HEK293 (cell line): ENCODE measurements around the gene RASD1.

Experiments
- CTCF ChIA-PET: fragments of 350-600 bp; formaldehyde crosslinking; extraction: SDS; loops from one replicate; lab custom pipeline; 2021; ENCODE audit warnings: antibody characterized with exemption; lab: Yijun Ruan, JAX
- POLR2A ChIA-PET: fragments of 300-600 bp; formaldehyde crosslinking; extraction: SDS; loops from one replicate; lab custom pipeline; 2020; ENCODE audit warnings: antibody characterized with exemption, inconsistent platforms; lab: Yijun Ruan, JAX
- H3K27ac ChIP-seq: fragments of 200-500 bp; sonication (Bioruptor generic); 2 replicates; pipeline ENCODE4 v1.5.1; 2014; ENCODE audit warnings: low read depth, low read length, control low read depth, inconsistent platforms; ENCODE audit errors: extremely low read depth
- H3K36me3 ChIP-seq, 2 experiments: fragments of 200-500 bp in 1 of 2; sonication (Bioruptor generic) in 1 of 2; 1 replicate in 1 of 2; 2 replicates in 1 of 2; pipeline ENCODE4 v1.5.1; 2014 to 2017; ENCODE audit warnings: inconsistent platforms in 2 of 2, low read length in 2 of 2; ENCODE audit not compliant: control insufficient read depth in 2 of 2, insufficient read depth in 1 of 2
- H3K4me1 ChIP-seq: fragments of 200-500 bp; sonication (Bioruptor generic); 2 replicates; pipeline ENCODE4 v1.5.1; 2014; ENCODE audit warnings: mild to moderate bottlenecking, low read length, inconsistent platforms; ENCODE audit not compliant: control insufficient read depth, insufficient read depth
- H3K4me3 ChIP-seq: 2 replicates; pipeline ENCODE4 v1.5.1; 2011; ENCODE audit warnings: low read depth, mild to moderate bottlenecking, control low read depth, low read length, moderate library complexity
- H3K9me3 ChIP-seq: fragments of 200-500 bp; sonication (Bioruptor generic); 2 replicates; pipeline ENCODE4 v1.5.1; 2014; ENCODE audit warnings: low read depth, low read length, inconsistent platforms; ENCODE audit not compliant: control insufficient read depth, insufficient read depth
- GLIS1 ChIP-seq: fragments of 450-650 bp; formaldehyde crosslinking; IDR thresholded peaks from 2 replicates; pipeline ENCODE4 v1.5.1; 2016; ENCODE audit warnings: missing biosample characterization, missing genetic modification characterization
- HOXD13 ChIP-seq: sonication (generic); formaldehyde crosslinking; IDR thresholded peaks from 2 replicates; pipeline ENCODE4 v1.8.0; 2022; ENCODE audit warnings: missing genetic modification reagents, borderline replicate concordance
- KLF9 ChIP-seq: fragments of 450-650 bp; formaldehyde crosslinking; IDR thresholded peaks from 2 replicates; pipeline ENCODE4 v1.5.1; 2016; ENCODE audit warnings: missing biosample characterization, missing genetic modification characterization, low read depth
- SCRT1 ChIP-seq: fragments of 450-650 bp; formaldehyde crosslinking; IDR thresholded peaks from 2 replicates; pipeline ENCODE4 v1.5.1; 2016; ENCODE audit warnings: missing biosample characterization, missing genetic modification characterization, borderline replicate concordance
- SCRT2 ChIP-seq: fragments of 450-650 bp; formaldehyde crosslinking; IDR thresholded peaks from 2 replicates; pipeline ENCODE4 v1.5.1; 2016; ENCODE audit warnings: missing biosample characterization, missing genetic modification characterization
- SP2 ChIP-seq: fragments of 450-650 bp; formaldehyde crosslinking; IDR thresholded peaks from 2 replicates; pipeline ENCODE4 v1.5.1; 2016; ENCODE audit warnings: missing biosample characterization, missing genetic modification characterization
- SP3 ChIP-seq: fragments of 450-650 bp; formaldehyde crosslinking; IDR thresholded peaks from 2 replicates; pipeline ENCODE4 v1.5.1; 2016; ENCODE audit warnings: missing biosample characterization, missing genetic modification characterization
- TRIM28 ChIP-seq: IDR thresholded peaks from 2 replicates; pipeline ENCODE4 v1.6.1; 2011; ENCODE audit warnings: low read length, control low read depth, borderline replicate concordance
- YY1 ChIP-seq: fragments of 450-650 bp; formaldehyde crosslinking; IDR thresholded peaks from 2 replicates; pipeline ENCODE4 v1.5.1; 2018; ENCODE audit warnings: missing biosample characterization, missing genetic modification characterization
- ZBTB17 ChIP-seq: fragments of 450-650 bp; formaldehyde crosslinking; IDR thresholded peaks from 2 replicates; pipeline ENCODE4 v1.5.1; 2016; ENCODE audit warnings: missing biosample characterization, missing genetic modification characterization
- ZBTB20 ChIP-seq: fragments of 450-650 bp; formaldehyde crosslinking; IDR thresholded peaks from 2 replicates; pipeline ENCODE4 v1.5.1; 2016; ENCODE audit warnings: missing biosample characterization, missing genetic modification characterization
- ZIC2 ChIP-seq: fragments of 450-650 bp; formaldehyde crosslinking; IDR thresholded peaks from 2 replicates; pipeline ENCODE4 v1.5.1; 2016; ENCODE audit warnings: missing biosample characterization, missing genetic modification characterization
- ZNF112 ChIP-seq: fragments of 450-650 bp; formaldehyde crosslinking; IDR thresholded peaks from 2 replicates; pipeline ENCODE4 v1.5.0; 2017; ENCODE audit warnings: missing biosample characterization, missing genetic modification characterization
- ZNF16 ChIP-seq: fragments of 450-650 bp; formaldehyde crosslinking; IDR thresholded peaks from 2 replicates; pipeline ENCODE4 v1.5.1; 2016; ENCODE audit warnings: low read depth, missing biosample characterization, missing genetic modification characterization
- ZNF24 ChIP-seq: fragments of 450-650 bp; formaldehyde crosslinking; IDR thresholded peaks from 2 replicates; pipeline ENCODE4 v1.5.1; 2016; ENCODE audit warnings: missing biosample characterization, missing genetic modification characterization
- ZNF292 ChIP-seq: fragments of 450-650 bp; formaldehyde crosslinking; IDR thresholded peaks from 2 replicates; pipeline ENCODE4 v1.5.1; 2016; ENCODE audit warnings: low read depth, missing biosample characterization, missing genetic modification characterization, borderline replicate concordance
- ZNF311 ChIP-seq: fragments of 450-650 bp; formaldehyde crosslinking; IDR thresholded peaks from 2 replicates; pipeline ENCODE4 v1.5.1; 2017; ENCODE audit warnings: missing biosample characterization, missing genetic modification characterization, borderline replicate concordance
- ZNF335 ChIP-seq: fragments of 450-650 bp; formaldehyde crosslinking; conservative IDR thresholded peaks from 2 replicates; pipeline ENCODE4 v1.5.1; 2016; ENCODE audit warnings: missing biosample characterization, missing genetic modification characterization
- ZNF416 ChIP-seq: fragments of 450-650 bp; formaldehyde crosslinking; IDR thresholded peaks from 2 replicates; pipeline ENCODE4 v1.5.1; 2016; ENCODE audit warnings: missing biosample characterization, missing genetic modification characterization
- ZNF423 ChIP-seq: fragments of 450-650 bp; formaldehyde crosslinking; IDR thresholded peaks from 2 replicates; pipeline ENCODE4 v1.5.1; 2016; ENCODE audit warnings: missing biosample characterization, missing genetic modification characterization
- ZNF501 ChIP-seq: fragments of 450-650 bp; formaldehyde crosslinking; IDR thresholded peaks from 2 replicates; pipeline ENCODE4 v1.5.1; 2016; ENCODE audit warnings: missing biosample characterization, missing genetic modification characterization
- ZNF585B ChIP-seq: fragments of 450-650 bp; formaldehyde crosslinking; IDR thresholded peaks from 2 replicates; pipeline ENCODE4 v1.5.1; 2016; ENCODE audit warnings: missing biosample characterization, missing genetic modification characterization
- ZNF610 ChIP-seq: fragments of 450-650 bp; formaldehyde crosslinking; IDR thresholded peaks from 2 replicates; pipeline ENCODE4 v1.5.1; 2016; ENCODE audit warnings: missing biosample characterization, missing genetic modification characterization, borderline replicate concordance
- ZNF664 ChIP-seq: fragments of 450-650 bp; formaldehyde crosslinking; IDR thresholded peaks from 2 replicates; pipeline ENCODE4 v1.5.1; 2016; ENCODE audit warnings: missing biosample characterization, missing genetic modification characterization
- ZNF701 ChIP-seq: fragments of 450-650 bp; formaldehyde crosslinking; IDR thresholded peaks from 2 replicates; pipeline ENCODE4 v1.5.1; 2016; ENCODE audit warnings: missing biosample characterization, missing genetic modification characterization
- ZSCAN16 ChIP-seq: fragments of 450-650 bp; formaldehyde crosslinking; IDR thresholded peaks from 2 replicates; pipeline ENCODE4 v1.5.1; 2016; ENCODE audit warnings: missing biosample characterization, missing genetic modification characterization
- ZXDB ChIP-seq: fragments of 450-650 bp; formaldehyde crosslinking; IDR thresholded peaks from 2 replicates; pipeline ENCODE4 v1.5.1; 2016; ENCODE audit warnings: missing biosample characterization, missing genetic modification characterization
- TF ChIP-seq, protein P1 (sequence below): fragments of 450-650 bp; formaldehyde crosslinking; IDR thresholded peaks from 2 replicates; pipeline ENCODE4 v1.5.1; 2017; ENCODE audit warnings: missing biosample characterization, missing genetic modification characterization
- TF ChIP-seq, protein P2 (sequence below): fragments of 450-650 bp; formaldehyde crosslinking; IDR thresholded peaks from 2 replicates; pipeline ENCODE4 v1.5.1; 2016; ENCODE audit warnings: missing biosample characterization, missing genetic modification characterization
- TF ChIP-seq, protein P3 (sequence below): fragments of 450-650 bp; formaldehyde crosslinking; IDR thresholded peaks from 2 replicates; pipeline ENCODE4 v1.5.1; 2016; ENCODE audit warnings: missing biosample characterization, missing genetic modification characterization

RASD1 gene

DNA sequence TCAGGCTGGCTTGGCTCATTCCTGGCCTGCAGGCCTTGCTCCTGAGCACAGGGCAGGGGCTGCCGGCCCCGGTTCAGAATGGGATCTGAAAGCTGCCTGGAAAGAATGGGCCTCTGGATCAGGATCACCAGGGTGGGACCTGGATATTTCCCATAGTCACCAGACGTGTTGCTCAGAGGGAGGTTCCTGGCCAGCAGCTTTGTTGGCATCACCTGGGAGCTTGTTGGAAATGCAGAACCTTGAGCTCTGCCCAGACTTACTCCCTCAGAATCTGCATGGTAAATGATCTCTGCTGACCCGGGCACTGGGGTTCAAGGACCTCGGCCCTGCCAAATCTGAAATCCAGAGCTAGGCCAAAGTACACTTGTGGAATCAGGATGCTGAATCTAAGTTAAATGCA, 48.9 kb downstream of the RASD1 start:
- CTCF ChIA-PET = interaction anchor here (0.7 kb wide), 1 partner anchor 1133 kb away, joined by 4 read pairs; no protein-coding TSS in a partner anchor
- Histone ChIP-seq H3K9me3 (no peaks in the 10 kb centered on the region), H3K27ac (no peak overlapping the region)
- POLR2A ChIA-PET = interaction anchor here (0.9 to 2.4 kb wide), 3 partner anchors 12 to 49 kb away, joined by 3 to 12 read pairs (median 11); partner anchors contain the start of genes MED9 and RASD1
- TF ChIP-seq ZNF292 (tag by site-specific recombination) (no peak), ZNF335 (no peak), ZNF610 (tag by site-specific recombination) (no peak), ZSCAN16 (tag by site-specific recombination) (no peak), SP2 (tag by site-specific recombination) (no peak), ZNF423 (tag by site-specific recombination) (no peak), HOXD13 (CRISPR knock-in tag) (no peak), ZNF24 (no peak), ZXDB (tag by site-specific recombination) (no peak), ZBTB17 (tag by site-specific recombination) (no peak), TRIM28 (no peak), ZNF664 (tag by site-specific recombination) (no peak), SCRT2 (tag by site-specific recombination) (no peak)
- TF ChIP-seq, protein P1, sequence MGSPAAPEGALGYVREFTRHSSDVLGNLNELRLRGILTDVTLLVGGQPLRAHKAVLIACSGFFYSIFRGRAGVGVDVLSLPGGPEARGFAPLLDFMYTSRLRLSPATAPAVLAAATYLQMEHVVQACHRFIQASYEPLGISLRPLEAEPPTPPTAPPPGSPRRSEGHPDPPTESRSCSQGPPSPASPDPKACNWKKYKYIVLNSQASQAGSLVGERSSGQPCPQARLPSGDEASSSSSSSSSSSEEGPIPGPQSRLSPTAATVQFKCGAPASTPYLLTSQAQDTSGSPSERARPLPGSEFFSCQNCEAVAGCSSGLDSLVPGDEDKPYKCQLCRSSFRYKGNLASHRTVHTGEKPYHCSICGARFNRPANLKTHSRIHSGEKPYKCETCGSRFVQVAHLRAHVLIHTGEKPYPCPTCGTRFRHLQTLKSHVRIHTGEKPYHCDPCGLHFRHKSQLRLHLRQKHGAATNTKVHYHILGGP (tag by site-specific recombination) = no peak
- TF ChIP-seq, protein P2, sequence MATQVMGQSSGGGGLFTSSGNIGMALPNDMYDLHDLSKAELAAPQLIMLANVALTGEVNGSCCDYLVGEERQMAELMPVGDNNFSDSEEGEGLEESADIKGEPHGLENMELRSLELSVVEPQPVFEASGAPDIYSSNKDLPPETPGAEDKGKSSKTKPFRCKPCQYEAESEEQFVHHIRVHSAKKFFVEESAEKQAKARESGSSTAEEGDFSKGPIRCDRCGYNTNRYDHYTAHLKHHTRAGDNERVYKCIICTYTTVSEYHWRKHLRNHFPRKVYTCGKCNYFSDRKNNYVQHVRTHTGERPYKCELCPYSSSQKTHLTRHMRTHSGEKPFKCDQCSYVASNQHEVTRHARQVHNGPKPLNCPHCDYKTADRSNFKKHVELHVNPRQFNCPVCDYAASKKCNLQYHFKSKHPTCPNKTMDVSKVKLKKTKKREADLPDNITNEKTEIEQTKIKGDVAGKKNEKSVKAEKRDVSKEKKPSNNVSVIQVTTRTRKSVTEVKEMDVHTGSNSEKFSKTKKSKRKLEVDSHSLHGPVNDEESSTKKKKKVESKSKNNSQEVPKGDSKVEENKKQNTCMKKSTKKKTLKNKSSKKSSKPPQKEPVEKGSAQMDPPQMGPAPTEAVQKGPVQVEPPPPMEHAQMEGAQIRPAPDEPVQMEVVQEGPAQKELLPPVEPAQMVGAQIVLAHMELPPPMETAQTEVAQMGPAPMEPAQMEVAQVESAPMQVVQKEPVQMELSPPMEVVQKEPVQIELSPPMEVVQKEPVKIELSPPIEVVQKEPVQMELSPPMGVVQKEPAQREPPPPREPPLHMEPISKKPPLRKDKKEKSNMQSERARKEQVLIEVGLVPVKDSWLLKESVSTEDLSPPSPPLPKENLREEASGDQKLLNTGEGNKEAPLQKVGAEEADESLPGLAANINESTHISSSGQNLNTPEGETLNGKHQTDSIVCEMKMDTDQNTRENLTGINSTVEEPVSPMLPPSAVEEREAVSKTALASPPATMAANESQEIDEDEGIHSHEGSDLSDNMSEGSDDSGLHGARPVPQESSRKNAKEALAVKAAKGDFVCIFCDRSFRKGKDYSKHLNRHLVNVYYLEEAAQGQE (tag by site-specific recombination) = no peak
- TF ChIP-seq, all 188 proteins: peak for 0
- peaks cover 12% of the 10 kb centered on the region for H3K4me1 ChIP-seq
- no peaks in the 10 kb centered on the region for H3K36me3 ChIP-seq
- no peak overlapping the region for H3K4me3 ChIP-seq

DNA sequence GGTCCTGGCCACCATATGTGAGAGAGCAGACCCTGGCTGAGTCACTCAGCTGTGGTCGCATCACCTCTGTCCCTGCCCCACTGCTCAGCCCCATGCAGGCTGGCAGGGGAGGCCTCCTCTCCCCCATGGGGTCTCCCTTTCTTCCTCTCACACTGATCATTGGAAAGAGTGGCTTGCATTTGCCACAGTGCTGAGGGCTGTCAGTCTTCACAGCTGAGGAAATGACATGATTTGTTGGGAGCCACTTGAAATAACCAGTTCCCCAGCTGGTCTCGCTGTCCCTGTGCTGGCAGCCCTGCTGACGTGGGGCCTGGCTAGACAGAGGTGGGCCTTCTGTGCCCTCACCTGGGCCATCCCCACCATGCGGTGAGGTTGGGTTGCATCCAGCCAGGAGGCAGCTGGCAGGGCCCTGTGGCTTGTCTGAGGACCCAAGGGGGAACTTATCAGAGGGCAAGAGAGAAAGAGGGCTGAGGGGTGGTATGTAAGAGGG, 49.5 kb downstream of the RASD1 start:
- no peak overlapping the region for H3K4me3 ChIP-seq
- POLR2A ChIA-PET = interaction anchor here (0.9 to 2.4 kb wide), 4 partner anchors 11 to 49 kb away, joined by 3 to 12 read pairs (median 8); partner anchors contain the start of genes MED9 and RASD1
- CTCF ChIA-PET = interaction anchor here (0.6 to 1.6 kb wide), 3 partner anchors 11 to 264 kb away, joined by 3 to 5 read pairs (median 4); no protein-coding TSS in a partner anchor
- peak overlapping the region; percentile 38; the same call in 1 of the 2 replicates for H3K27ac ChIP-seq
- H3K4me1 ChIP-seq = peaks cover 12% of the 10 kb centered on the region
- no peaks in the 10 kb centered on the region for H3K36me3 ChIP-seq
- H3K9me3 ChIP-seq = no peaks in the 10 kb centered on the region
- TF ChIP-seq ZBTB20 (tag by site-specific recombination) (no peak), ZNF16 (tag by site-specific recombination) (no peak), SP3 (tag by site-specific recombination) (no peak), YY1 (tag by site-specific recombination) (no peak), SCRT1 (no peak), ZNF112 (tag by site-specific recombination) (no peak), ZNF701 (tag by site-specific recombination) (0 out of 2 replicates have a peak, but pooled peaks have one; percentile 73), KLF9 (tag by site-specific recombination) (no peak), ZNF585B (tag by site-specific recombination) (no peak), GLIS1 (peak; percentile 87), ZIC2 (tag by site-specific recombination) (peak; percentile 96), ZNF501 (no peak), ZNF416 (tag by site-specific recombination) (no peak), ZNF311 (tag by site-specific recombination) (no peak)
- TF ChIP-seq, protein P3, sequence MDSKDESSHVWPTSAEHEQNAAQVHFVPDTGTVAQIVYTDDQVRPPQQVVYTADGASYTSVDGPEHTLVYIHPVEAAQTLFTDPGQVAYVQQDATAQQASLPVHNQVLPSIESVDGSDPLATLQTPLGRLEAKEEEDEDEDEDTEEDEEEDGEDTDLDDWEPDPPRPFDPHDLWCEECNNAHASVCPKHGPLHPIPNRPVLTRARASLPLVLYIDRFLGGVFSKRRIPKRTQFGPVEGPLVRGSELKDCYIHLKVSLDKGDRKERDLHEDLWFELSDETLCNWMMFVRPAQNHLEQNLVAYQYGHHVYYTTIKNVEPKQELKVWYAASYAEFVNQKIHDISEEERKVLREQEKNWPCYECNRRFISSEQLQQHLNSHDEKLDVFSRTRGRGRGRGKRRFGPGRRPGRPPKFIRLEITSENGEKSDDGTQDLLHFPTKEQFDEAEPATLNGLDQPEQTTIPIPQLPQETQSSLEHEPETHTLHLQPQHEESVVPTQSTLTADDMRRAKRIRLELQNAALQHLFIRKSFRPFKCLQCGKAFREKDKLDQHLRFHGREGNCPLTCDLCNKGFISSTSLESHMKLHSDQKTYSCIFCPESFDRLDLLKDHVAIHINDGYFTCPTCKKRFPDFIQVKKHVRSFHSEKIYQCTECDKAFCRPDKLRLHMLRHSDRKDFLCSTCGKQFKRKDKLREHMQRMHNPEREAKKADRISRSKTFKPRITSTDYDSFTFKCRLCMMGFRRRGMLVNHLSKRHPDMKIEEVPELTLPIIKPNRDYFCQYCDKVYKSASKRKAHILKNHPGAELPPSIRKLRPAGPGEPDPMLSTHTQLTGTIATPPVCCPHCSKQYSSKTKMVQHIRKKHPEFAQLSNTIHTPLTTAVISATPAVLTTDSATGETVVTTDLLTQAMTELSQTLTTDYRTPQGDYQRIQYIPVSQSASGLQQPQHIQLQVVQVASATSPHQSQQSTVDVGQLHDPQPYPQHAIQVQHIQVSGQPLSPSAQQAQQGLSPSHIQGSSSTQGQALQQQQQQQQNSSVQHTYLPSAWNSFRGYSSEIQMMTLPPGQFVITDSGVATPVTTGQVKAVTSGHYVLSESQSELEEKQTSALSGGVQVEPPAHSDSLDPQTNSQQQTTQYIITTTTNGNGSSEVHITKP (tag by site-specific recombination) = no peak
